Raji (cell line): ENCODE results near the gene MLLT3.

Experiments used
- POLR2A ChIP-seq: IDR thresholded peaks from 2 replicates; pipeline ENCODE4 v1.6.1; 2011; ENCODE audit warnings: low read depth, low read length, control low read depth; ENCODE audit not compliant: insufficient read depth

Gene MLLT3

DNA sequence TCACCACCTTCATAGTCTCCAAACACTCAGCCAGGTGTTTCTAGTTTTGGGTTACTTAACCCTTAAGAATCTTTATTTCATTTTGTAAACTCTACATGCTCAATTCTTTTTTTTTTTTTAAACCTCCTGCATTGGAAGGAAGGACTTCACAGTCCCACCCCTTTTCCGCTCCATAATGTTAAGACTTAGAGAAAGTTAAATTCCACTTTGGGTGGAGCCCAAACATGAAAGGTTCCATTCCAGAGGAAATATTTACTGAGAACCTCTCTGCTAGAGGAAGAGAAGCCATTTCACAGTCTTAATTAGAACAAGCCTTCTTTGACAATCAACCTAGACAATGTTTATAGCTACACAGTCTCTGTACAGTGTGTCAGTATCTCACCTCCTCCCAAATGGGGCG, 312.3 kb downstream of the MLLT3 start:
- no peak for TF ChIP-seq POLR2A

DNA sequence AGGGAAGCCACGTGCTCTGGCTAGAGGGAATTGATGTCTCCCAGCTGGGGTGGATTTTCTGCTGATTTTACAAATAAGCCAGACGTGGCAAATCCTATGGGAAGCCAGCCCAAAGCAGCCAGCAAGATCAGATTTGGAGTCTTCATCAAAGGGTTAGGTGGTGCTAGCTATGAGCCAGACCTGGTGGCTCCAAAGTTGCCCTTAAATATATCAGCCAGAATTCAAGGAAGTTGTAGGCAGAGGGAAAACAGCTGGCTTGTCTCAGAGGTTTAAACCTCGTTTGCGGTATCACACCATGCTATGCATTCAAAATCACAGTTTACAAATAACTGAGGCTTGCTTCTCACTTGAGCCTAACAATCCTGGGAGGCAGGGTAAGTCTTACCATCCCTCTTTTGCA, 313.2 kb downstream of the MLLT3 start:
- no peak for TF ChIP-seq POLR2A

DNA sequence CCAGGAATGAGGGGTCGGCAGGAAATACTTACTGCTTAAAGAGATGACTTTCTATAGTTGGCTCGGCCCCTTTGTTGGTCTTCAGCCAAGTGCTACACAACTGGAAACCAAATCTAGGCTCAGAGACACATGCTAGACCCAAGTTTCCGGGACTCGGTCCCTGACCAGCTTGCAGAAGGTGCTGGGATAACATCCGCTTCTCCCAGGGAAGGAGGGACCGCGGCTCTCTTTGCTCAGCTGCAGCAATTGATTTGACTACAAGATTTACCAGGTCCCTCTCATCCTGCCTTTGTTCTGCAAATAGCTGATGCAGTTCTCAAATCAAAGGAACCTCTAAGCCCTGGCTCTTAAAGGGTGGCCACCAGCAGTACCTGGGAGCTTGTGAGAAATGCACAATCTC, 314.7 kb downstream of the MLLT3 start:
- no peak for TF ChIP-seq POLR2A

DNA sequence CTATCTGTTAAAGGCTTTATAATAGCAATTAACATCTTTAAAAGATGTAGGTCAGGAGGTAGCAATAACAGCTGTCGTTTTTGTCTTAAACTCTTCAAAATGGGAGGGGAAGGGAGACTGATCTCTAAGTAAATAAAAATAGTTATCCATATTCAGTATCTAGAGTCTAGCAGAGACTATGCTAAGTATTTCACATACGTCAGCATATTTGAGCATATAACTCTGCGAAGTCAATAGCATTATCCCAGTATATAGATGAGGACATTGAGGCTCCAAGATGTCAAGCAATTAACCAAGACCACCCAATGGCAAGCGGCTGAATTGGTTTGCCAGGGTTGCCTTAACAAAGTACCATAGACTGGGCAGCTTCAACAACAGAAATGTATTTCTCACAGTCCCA, 316.8 kb downstream of the MLLT3 start:
- TF ChIP-seq POLR2A, result no peak

DNA sequence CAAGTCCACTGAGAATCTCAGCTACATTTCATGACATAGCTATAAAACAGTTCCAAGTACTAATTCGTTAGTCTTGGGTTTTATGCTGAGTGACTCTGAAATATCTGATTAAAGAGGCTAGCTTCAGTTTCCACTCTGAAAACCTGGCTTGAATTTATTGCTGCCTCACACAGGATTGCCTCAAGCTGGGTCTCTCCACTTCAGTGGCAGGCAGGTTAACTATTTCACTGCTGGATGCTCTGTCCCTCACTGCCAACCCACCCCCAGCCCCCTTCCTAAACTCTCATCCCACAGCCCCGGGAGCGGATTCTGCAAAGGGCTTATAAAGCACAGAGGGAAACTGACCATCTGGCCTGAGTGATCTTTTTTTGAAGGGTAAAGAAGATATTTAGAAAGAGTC, 318.3 kb downstream of the MLLT3 start:
- no peak for TF ChIP-seq POLR2A

GRCh38 chr9:20303066-20303465, 319.2 kb downstream of the MLLT3 start:
- no peak for TF ChIP-seq POLR2A

- TF ChIP-seq POLR2A, result no peak
Measured at GRCh38 chr9:20302197-20302596, 320.1 kb downstream of the MLLT3 start.

GRCh38 chr9:20300430-20301115, 321.7 kb downstream of the MLLT3 start:
- no peak for TF ChIP-seq POLR2A

DNA sequence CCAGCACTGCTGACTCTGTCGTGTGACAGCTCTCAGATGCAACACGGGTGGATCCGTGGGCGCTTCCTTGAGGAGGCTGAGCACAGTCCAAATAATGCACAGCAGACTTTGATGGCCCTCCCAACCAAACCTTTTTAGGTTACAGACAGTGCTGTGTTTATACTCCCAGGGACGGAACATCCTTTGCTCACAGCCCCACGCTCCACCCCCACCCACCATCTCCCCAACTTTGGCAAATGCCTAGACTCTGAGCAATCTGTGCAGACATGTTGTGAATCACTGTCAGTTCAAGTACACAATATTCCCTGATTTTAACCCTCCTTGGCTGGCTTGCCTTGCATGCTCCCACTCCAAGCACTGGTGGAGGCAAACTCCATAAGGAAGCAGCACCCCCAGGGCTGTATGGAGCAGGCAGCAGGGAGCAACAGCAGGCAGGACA, 324.6 kb downstream of the MLLT3 start:
- TF ChIP-seq POLR2A, result no peak

- no peak for TF ChIP-seq POLR2A
Measured at GRCh38 chr9:20295555-20295954, 326.7 kb downstream of the MLLT3 start.

- no peak for TF ChIP-seq POLR2A
Measured at GRCh38 chr9:20294046-20294750, 328.1 kb downstream of the MLLT3 start.

- no peak for TF ChIP-seq POLR2A
Measured at GRCh38 chr9:20292002-20292401, 330.3 kb downstream of the MLLT3 start.
